ENCODE measurements around the gene PBRM1. TPM values are rescaled to one million over a fixed set of nuclear protein-coding genes. Genes with fewer than 3 reads are reported as not detected.
A peak's percentile ranks its signal among the peaks of the same experiment; 100 is the strongest.

Gene PBRM1
- total RNA-seq, 1 donor from 2014 or later = 192 TPM

GRCh38 chr3:52521881-52522650 lies 163.6 kb downstream of the PBRM1 start:
- Mint-ChIP-seq H3K9me3 (ENCODE audit: unreplicated experiment) (peaks cover 5% of the 10 kb centered on the region), H3K4me3 (ENCODE audit: unreplicated experiment) (no peak overlapping the region), H3K4me1 (ENCODE audit: low read depth, unreplicated experiment) (peaks cover 6% of the 10 kb centered on the region), H3K27ac (ENCODE audit: unreplicated experiment) (no peak overlapping the region), H3K36me3 (ENCODE audit: unreplicated experiment) (no peaks in the 10 kb centered on the region), H3K27me3 (ENCODE audit: unreplicated experiment) (peaks cover 6% of the 10 kb centered on the region)
- DNase-seq = peak; percentile 13
- TF ChIP-seq CTCF (IDR thresholded peaks at IDR 0.05; ENCODE audit: partially characterized antibody, unreplicated experiment) = no peak

- peaks cover 6% of the 10 kb centered on the region for H3K27me3 Mint-ChIP-seq (ENCODE audit: unreplicated experiment)
- peaks cover 6% of the 10 kb centered on the region for H3K4me1 Mint-ChIP-seq (ENCODE audit: low read depth, unreplicated experiment)
- H3K4me3 Mint-ChIP-seq (ENCODE audit: unreplicated experiment) = no peak overlapping the region
- H3K27ac Mint-ChIP-seq (ENCODE audit: unreplicated experiment) = no peak overlapping the region
- DNase-seq = no peak
- H3K9me3 Mint-ChIP-seq (ENCODE audit: unreplicated experiment) = peaks cover 5% of the 10 kb centered on the region
- H3K36me3 Mint-ChIP-seq (ENCODE audit: unreplicated experiment) = no peaks in the 10 kb centered on the region
- TF ChIP-seq CTCF (IDR thresholded peaks at IDR 0.05; ENCODE audit: partially characterized antibody, unreplicated experiment) = no peak
Measured at GRCh38 chr3:52521488-52521824, 164.3 kb downstream of the PBRM1 start.

GRCh38 chr3:52520716-52521487 lies 164.8 kb downstream of the PBRM1 start:
- Mint-ChIP-seq H3K4me1 (ENCODE audit: low read depth, unreplicated experiment) (peaks cover 6% of the 10 kb centered on the region), H3K36me3 (ENCODE audit: unreplicated experiment) (no peaks in the 10 kb centered on the region), H3K4me3 (ENCODE audit: unreplicated experiment) (no peak overlapping the region), H3K27ac (ENCODE audit: unreplicated experiment) (no peak overlapping the region), H3K27me3 (ENCODE audit: unreplicated experiment) (peaks cover 5% of the 10 kb centered on the region), H3K9me3 (ENCODE audit: unreplicated experiment) (peaks cover 5% of the 10 kb centered on the region)
- TF ChIP-seq CTCF (IDR thresholded peaks at IDR 0.05; ENCODE audit: partially characterized antibody, unreplicated experiment) = no peak
- DNase-seq = no peak

GRCh38 chr3:52520141-52520667 lies 165.5 kb downstream of the PBRM1 start:
- no peak for TF ChIP-seq CTCF (IDR thresholded peaks at IDR 0.05; ENCODE audit: partially characterized antibody, unreplicated experiment)
- no peak for DNase-seq
- Mint-ChIP-seq H3K4me3 (ENCODE audit: unreplicated experiment) (no peak overlapping the region), H3K9me3 (ENCODE audit: unreplicated experiment) (peaks cover 7% of the 10 kb centered on the region), H3K27ac (ENCODE audit: unreplicated experiment) (no peak overlapping the region), H3K27me3 (ENCODE audit: unreplicated experiment) (peaks cover 6% of the 10 kb centered on the region), H3K4me1 (ENCODE audit: low read depth, unreplicated experiment) (peaks cover 7% of the 10 kb centered on the region), H3K36me3 (ENCODE audit: unreplicated experiment) (no peaks in the 10 kb centered on the region)

Data from glutamatergic neuron (in vitro differentiated cells).